ENCODE results near the gene ATF7IP2.

- TF ChIP-seq POLR2A (IDR thresholded peaks at IDR 0.05) (no peak), CTCF (IDR thresholded peaks at IDR 0.05) (no peak)
Observed at GRCh38 chr16:10518479-10519041, 132.7 kb downstream of the ATF7IP2 start.

All from sigmoid colon (tissue), 3 donors.